M059J (cell line): ENCODE measurements around the gene SCAMP1. TPM values are rescaled to one million over a fixed set of nuclear protein-coding genes. Genes with fewer than 3 reads are reported as not detected.
"Not testable (repeated sequence)": the region's sequence is repeated elsewhere in the genome, so short reads cannot be mapped to it uniquely, and the experiment has no call there.

ENCODE experiments used
- DNase-seq: peaks from one replicate; pipeline ENCODE4 v3.0.0-alpha.2; 2012; ENCODE audit warnings: low read depth
- total RNA-seq: library from RNA; depleted of rRNA; stranded (reverse); fragments of >200 nt; shearing (Covaris generic); gene quantifications from 2 replicates; pipeline ENCODE4 v1.2.3, GENCODE V29; 2014

Gene SCAMP1
- total RNA-seq, 1 experiment from 2014 or later, result 41.3 TPM

DNA sequence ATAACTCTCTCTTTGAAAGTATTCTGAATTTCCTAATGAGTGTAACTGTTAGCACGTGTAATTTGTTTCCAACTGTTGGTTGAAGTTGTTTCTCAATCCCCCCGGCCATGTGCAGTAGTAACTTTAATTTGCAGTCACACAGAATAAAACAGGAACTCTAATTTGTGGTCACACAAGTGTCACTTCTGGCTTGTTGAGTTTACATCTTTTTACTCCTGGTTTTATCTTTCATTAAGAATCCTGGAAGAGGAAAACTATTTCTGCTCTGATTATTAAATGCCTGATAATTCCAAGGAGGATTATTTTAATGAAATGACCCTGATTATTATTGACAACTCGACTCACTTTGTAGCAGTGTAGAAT is 1.2 kb downstream of the SCAMP1 start:
- no peak for DNase-seq

DNA sequence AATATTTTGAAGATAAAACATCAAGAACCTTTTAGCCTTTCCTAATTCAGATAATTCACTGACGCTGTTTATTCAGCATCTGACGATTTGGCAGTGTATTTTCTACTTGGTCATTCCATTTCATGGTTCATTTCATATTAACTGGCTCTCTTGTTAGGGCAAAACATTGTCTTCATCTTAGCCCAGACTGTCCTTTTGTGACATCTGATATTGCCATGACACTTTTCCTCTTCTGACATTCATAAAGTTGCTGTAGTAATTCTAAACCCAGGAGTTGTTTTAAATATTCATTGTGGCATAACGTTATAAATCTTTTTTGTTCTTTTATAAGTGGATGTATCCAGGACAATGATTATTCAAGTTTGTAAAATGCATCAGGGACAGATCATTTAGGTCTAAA is 1.8 kb downstream of the SCAMP1 start:
- DNase-seq, result no peak

DNA sequence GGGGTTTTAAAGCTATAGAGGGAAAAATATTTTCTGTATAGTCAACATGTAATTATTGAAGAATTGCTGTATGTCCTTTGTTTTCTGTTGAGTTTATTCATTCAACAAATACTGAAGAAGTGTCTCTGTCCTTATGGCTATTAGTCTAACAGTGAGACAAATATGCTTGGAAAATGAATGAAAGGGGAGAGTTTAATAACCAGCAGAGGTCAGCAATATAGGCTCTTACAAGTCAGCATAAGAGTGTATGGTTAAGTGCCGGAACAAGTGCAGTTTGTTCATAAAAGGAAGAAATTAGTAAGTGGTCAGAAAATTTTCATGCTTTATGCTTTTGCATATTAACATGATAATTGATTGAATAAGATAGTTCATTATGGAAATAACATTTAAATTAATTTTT is 3.6 kb downstream of the SCAMP1 start:
- DNase-seq, result no peak

DNA sequence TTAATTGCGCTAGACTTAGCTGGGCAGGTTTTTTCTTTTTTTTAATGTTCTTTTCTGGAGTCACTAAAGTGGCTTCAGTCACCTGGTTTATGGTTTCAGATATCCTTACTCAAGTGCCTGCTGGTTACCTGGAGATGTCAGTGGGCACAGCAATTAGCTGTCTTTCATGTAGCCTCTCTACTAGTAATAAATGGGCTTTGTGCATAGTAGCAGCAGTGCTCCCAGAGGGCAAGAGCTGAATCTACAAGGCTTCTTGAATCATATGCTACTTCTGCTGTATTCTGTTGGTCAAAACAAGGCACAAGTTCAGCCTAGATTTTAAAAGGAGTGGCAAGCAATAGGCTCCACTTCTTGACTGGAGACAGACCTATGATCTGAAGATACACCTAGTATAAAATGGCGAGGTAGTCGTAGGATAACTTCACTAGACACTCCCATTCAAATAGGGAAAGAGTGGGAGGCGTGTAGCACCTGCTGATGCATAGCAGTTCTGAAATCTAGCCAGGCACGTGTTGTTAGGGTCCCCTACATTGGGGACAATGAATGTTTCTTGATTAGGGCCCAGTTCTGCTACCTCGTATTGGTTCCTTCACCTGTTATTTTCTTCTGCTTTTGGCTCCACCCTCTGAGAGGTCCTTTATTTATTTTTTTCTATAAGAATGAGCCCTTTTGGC is 7.0 kb downstream of the SCAMP1 start:
- no peak for DNase-seq

DNA sequence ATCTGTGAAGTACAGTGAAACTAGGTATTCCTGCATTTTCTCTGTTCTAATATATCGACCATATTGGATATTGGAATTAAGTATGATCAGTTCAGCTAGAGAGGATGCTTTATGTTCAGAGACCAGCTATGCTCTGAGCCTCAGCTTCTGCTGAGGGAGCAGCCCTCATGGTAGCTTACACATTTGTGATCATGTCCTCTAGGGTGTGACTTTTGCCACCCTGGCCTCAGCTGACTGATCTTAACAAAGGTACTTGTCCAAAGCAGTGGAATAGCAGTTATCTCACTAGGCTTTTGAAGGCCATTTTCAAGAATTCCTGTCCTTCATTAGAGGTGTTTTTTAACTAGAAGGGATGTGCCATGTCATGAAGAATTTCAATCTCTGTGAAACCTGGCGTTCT is 9.3 kb downstream of the SCAMP1 start:
- no peak for DNase-seq

DNA sequence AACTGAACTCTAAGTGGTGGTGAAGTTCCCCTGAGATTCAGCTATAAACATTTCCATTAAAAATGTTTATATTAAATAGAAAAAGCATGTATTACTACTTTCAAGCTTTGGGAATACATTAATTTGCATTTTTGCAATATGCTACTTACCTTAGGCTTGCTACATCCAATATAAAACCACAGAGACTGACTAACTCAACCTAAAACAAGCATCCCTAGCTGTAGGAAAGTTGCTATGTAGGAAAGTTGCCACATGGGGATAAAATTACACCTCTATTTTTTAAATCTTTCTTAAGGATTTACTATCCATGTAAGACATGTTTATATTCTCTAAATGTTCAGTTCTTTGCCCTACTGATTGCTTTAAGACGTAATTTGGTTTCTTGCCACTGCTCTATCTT is 12.8 kb downstream of the SCAMP1 start:
- DNase-seq, result no peak

DNA sequence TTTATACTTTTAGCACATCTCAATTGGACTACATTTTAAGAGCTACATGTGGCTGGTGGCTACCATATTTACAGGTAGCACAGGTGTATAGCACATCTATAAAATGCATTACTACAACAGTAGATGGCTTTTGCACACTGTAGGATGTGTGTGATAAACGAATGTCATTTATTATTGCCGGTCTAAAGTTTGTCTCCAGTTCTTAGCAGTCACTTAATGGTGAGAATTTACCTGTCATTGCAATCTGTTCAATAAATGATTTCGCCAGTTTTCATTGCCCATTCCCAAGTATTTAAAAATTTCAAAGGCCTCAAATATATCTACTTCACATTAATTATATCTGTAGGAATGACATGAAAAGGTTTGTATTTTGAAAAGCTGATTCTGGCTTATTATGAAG is 15.9 kb downstream of the SCAMP1 start:
- DNase-seq, result no peak

DNA sequence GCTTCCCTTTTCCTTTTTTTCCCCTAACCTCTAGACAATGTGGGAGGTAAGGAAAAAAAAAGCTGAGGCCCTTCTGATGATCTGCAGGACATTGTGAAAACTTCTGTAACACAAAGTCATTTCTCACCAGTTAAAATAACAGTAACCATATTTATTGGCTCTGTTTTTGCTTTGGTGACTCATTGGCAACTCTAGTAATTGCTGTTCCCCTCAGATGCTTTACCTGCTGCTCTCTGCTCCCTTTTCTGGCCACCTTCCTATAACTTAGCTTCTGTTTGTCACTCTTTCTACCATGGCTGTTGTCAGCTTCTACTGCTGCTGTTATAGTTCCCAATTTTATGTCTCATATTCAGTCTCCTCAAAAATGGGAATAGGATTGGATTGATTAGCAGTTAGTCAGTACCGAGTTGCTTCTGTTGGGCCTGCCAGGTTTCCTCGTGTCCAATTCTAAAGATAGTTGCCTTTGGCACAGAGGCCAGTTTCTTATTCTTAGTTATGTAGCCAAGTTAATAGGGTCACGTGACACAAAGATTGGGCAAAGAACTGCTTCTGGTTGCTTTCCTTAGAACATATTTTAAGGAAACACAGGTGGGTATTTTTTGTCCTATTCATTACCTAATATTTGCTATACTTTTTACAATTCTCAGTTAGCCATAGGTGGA is 16.8 kb downstream of the SCAMP1 start:
- peak; percentile 38 for DNase-seq

DNA sequence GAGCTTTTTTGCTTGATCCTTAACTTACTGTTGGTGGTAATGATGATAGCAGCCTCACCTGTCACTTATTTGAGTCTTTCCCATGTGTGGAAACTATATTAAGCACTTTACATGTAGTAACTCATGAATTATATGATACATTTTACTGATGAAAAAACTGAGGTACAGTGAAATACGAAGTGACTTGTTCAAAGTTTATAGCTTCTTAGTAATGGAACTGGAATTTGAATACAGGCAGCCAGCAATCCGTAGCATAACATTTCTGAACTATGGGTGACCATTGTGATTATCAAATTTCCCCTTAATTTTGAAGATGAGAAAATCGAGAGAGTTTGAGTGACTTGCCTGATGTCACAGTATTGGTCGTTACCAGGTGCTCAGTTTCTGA is 17.3 kb downstream of the SCAMP1 start:
- DNase-seq, result no peak

DNA sequence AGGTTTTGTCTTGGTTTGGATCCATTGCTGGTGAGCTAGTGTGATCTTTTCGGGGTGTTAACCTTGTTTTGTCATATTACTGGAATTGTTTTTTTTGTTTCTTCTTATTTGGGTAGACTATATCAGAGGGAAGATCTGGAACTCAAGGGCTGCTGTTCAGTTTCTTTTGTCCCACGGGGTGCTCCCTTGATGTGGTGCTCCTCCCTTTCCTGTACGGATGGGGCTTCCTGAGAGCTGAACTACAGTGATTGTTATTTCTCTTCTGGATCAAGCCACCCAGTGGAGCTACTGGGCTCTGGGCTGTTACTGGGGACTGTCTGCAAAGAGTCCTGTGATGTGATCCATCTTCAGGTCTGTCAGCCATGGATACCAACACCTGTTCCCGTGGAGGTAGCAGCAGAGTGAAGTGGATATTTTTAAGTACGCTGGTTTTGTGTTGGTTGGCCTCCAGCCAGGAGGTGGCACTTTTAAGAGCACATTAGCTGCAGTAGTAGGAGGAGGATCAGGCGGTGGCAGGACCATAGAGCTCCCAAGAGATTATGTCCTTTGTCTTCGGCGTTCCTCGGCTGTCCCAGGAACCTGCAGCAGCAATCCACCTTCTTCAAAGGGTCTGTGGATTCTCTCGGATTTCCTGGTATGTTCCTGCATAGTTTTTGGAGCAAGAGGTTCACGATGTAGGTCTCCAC is 27.2 kb downstream of the SCAMP1 start:
- DNase-seq, result no peak

DNA sequence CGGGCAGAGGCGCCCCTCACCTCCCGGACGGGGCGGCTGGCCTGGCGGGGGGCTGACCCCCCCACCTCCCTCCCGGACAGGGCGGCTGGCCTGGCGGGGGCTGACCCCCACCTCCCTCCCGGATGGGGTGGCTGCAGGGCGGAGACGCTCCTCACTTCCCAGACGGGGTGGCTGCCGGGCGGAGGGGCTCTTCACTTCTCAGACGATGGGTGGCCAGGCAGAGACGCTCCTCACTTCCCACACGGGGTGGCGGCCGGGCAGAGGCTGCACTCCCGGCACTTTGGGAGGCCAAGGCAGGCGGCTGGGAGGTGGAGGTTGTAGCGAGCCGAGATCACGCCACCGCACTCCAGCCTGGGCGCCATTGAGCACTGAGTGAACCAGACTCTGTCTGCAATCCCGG is 30.9 kb downstream of the SCAMP1 start:
- not testable (repeated sequence) for DNase-seq

DNA sequence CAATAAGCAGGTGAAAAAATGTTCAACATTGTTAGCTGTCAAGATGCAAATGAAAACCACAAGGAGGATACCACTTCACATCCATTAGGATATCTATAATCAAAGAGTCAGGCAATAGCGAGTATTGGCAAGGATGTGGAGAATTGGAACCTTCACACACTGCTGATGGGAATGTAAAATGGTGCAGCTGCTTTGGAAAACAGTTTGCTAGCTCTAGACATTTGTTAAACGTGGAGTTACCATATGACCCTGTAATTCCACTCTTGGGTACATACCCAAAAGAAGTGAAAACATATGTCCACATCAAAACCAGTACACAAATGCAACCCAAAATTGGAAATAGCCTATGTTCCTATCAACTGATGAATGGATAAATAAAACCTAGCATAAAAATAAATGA is 37.4 kb downstream of the SCAMP1 start:
- DNase-seq, result no peak

DNA sequence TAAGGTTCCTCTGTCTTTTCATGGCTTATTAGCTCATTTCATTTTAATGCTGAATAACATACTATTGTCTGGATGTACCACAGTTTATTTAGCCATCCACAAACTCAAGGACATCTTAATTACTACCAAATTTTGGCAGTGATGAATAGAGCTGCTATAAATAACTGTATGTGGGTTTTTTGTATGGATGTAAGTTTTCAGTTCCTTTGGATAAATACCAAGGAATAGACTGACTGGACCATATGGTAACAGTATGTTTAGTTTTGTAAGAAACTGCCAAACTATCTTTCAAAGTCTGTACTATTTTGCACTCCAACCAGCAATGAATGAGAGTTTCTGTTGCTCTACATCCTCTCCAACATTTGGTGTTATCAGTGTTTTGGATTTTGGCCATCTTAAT is 38.7 kb downstream of the SCAMP1 start:
- peak; percentile 2 for DNase-seq

DNA sequence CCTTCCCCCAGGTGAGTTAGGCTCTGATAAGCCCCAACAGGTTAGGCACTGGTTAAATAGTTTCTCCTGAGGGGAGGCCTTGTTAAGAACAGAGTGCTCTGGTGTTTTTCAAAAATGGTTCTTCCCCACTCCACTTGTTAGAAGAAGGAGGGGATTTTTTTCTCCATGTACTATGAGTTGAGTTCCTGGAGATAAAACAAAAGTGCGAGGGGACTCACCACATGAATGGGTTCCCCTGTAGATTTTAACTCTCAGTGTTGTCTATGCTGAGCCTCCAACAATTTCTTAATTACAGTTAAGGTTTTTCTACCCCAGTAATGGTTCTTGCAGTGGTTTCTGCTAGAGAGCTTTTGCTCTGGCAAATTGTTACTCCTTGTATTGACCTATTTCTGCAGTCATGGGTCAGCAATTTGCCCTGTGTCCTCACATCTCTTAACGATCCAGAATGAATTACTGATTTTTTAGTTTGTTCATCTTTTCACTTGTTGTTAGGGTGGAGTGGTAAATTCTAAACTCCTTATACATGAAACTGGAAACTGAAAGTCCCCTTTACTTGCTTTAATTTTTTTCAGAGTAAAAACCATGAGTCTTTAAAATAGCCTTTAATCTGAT is 44.4 kb downstream of the SCAMP1 start:
- DNase-seq, result no peak

DNA sequence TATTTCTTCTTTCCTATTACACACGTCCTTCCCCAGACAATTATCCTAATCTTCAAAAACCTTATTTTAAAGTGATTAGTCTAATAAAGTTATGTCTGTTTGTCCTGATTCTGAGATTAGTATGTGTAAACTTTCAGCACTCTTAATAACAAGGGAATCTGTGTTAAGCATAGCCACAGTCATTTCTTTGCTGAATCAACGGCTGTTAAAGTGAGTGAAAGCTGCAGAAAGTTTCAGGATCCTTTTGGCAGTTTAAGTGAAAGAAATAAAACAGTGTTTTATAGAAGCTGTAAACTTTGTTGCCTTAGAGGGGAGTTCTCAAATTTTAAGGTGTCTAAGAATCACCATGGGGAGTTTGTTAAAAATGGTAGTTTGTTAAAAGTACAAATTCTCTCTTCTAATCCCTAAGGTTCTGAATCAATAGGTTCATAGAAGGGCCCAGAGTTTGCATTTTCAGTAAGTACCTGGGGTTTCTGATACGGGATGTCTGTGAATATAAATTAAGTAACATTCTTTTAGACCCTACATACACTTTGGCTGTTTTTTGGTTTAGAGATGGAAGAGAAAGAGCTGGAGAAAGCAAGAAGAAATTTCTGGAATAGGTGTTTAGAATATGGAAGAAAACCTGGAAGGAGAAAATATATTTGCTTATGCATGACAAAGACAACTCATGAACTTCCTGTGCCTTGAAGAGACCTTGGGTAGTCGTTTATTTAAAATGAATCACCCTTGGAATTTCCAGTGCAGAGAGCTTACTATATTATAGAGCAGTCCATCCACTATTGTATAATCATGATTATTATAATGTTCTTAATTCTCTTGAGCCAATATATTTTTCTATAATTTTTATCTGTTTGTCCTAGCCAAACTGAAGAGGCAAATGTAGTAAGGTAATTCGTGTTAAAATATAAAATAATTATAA is 45.7 kb downstream of the SCAMP1 start:
- peak; percentile 70 for DNase-seq

DNA sequence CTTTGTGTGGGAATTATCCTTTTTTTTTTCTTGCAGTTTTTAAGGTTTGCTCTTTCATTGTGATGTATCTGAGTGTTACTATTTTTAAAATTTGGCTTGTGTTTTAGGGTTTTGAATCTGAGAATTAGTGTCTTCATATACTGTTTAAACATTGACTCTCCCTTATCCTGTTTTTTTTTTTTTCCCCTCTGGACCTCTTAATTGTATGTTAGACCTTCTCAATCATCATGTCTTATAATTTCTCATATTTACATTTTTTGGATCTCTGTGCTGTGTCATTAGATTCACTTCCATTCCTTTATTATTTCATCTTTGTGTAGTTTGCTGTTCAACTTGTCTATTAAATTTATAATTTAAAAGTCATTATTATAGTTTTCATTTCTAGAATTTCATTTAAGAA is 47.0 kb downstream of the SCAMP1 start:
- no peak for DNase-seq

DNA sequence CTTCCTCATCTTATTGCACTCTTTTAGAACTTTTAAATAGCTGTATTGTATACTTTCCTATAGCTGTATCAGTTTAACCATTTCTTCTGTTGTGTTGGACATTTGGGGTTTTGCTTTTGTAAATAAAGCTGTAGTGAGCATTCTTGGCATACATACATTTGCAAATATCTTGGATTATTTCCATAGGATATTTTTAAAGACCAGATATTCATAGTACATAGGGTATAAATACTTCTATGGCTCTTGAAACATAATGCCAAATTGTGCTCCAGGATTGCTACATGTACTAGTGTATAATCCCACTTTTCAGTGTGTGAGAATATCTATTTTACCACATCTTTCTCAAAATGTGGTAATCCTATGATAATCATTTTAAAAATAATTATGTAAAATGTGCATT is 51.2 kb downstream of the SCAMP1 start:
- DNase-seq, result no peak

DNA sequence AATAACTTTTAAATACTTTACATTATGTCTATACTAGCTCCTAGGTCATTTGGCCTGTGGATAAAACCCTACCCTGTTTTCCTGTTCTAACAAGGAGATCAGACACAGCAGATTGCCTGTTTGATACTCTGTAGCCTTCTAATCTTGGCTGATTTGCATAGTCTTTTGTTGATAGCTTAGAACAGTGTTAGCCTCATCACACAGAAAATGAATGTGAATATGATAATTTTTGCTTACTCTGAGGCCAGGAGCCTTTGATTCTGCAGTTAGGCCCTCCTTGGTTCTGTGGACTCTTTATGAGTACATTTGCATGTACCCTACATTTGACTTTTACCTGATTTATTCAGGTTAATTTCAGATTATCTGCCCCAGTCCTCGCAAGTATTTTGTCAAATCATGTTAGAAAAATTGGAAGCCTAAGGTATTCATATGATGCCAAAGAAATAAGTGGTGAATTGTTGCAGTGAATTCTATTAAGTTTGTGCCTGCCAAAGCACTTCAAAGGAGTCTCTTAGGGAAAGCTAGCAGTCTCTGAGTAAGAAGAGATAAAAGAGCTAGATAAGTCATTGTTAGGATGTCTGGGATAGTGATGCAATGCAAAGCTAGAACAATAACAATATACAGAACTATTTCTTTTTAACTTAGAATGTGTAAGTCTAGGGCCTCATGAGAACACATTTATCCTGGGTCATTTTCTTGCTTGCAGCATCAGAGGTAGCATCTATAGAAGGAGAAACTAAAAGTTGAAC is 56.4 kb downstream of the SCAMP1 start:
- DNase-seq, result no peak

DNA sequence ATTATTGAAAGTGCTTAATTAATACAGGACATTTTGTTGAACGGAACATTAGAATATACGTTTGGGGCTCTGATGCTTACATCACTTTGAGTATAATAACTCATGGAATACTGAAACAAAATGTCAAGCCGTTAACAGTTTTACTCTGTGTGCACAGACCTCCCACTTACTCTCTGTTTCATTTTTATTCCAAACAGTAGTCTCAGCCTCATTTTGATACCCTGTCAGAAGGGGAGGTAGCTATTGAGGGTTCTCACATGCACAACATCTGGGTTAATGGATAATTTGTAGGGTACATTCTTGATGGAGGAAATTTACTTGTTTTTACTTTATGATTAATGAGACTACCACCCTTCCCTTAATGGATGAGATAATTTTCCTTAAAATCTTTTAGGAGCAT is 59.0 kb downstream of the SCAMP1 start:
- no peak for DNase-seq

DNA sequence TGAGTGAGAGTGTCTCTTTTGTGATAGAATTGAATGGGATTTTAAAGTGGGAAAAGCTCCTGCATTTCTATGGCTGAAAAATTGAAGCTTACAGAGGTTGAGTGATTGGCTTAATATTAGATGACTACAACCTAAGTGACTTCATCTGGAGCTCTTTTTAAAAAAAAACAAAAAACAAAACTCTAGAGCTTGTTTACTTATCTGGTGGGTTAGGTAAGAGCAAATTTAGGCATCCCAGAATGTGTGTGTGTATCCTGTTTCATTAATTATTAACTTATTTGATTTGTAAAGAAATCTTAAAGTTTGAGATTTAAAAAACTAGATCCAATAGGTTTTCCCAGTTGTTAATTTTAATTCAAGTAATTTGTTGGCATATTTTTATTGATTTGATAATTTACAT is 60.1 kb downstream of the SCAMP1 start:
- DNase-seq, result no peak

DNA sequence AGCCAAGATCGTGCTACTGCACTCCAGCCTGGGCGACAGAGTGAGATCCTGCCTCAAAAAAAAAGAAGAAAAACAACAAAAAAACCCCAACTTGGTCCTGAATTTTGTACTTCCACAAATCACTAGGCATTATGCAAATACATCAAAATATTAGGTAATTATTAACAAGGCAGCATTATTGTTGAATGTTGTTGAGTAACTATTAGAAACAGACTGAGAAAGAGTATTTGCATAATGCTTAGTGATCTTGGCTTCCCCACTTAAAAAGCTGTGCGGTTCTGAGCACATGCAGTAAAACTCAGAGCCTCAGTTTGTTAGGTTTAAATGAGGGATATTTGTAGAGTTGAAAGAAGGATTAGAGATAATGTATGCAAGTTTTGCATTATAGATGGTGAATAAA is 64.2 kb downstream of the SCAMP1 start:
- DNase-seq, result no peak
